ENCODE measurements around the gene IL27RA. TPM values are rescaled to one million over a fixed set of nuclear protein-coding genes. Genes with fewer than 3 reads are reported as not detected.

Gene IL27RA
- total RNA-seq, 1 experiment from 2014 or later = 18.3 TPM

DNA sequence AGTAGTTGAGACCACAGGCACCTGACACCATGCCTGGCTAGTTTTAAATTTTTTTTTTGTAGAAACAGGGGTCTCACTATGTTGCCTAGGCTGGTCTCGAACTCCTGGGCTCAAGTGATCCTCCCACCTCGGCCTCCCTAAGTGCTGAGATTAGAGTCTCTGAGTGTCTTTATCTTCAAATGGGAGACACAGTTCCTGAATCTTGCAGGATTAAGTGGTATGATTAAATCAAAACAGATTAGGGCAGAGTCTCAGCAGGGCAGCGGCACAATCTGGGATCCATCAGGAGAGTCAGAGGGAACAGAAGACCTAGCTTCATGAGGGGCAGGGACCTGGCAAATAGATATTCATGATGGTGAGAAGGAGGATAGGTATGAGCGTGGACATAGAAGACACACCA, 2.7 kb upstream of the IL27RA start (continued):
- TF ChIP-seq, protein P1, sequence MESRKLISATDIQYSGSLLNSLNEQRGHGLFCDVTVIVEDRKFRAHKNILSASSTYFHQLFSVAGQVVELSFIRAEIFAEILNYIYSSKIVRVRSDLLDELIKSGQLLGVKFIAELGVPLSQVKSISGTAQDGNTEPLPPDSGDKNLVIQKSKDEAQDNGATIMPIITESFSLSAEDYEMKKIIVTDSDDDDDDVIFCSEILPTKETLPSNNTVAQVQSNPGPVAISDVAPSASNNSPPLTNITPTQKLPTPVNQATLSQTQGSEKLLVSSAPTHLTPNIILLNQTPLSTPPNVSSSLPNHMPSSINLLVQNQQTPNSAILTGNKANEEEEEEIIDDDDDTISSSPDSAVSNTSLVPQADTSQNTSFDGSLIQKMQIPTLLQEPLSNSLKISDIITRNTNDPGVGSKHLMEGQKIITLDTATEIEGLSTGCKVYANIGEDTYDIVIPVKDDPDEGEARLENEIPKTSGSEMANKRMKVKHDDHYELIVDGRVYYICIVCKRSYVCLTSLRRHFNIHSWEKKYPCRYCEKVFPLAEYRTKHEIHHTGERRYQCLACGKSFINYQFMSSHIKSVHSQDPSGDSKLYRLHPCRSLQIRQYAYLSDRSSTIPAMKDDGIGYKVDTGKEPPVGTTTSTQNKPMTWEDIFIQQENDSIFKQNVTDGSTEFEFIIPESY (IDR thresholded peaks at IDR 0.05; ENCODE audit: extremely low read depth, insufficient replicate concordance, low read length) = no peak
- no peak for TF ChIP-seq CEBPB (IDR thresholded peaks at IDR 0.05; ENCODE audit: low read depth)
- no peak for TF ChIP-seq EZH2 (IDR thresholded peaks at IDR 0.05)
- TF ChIP-seq TCF7L2 (IDR thresholded peaks at IDR 0.05; ENCODE audit: borderline replicate concordance, extremely low read depth, insufficient read depth, insufficient read length) = no peak
- TF ChIP-seq, protein P2, sequence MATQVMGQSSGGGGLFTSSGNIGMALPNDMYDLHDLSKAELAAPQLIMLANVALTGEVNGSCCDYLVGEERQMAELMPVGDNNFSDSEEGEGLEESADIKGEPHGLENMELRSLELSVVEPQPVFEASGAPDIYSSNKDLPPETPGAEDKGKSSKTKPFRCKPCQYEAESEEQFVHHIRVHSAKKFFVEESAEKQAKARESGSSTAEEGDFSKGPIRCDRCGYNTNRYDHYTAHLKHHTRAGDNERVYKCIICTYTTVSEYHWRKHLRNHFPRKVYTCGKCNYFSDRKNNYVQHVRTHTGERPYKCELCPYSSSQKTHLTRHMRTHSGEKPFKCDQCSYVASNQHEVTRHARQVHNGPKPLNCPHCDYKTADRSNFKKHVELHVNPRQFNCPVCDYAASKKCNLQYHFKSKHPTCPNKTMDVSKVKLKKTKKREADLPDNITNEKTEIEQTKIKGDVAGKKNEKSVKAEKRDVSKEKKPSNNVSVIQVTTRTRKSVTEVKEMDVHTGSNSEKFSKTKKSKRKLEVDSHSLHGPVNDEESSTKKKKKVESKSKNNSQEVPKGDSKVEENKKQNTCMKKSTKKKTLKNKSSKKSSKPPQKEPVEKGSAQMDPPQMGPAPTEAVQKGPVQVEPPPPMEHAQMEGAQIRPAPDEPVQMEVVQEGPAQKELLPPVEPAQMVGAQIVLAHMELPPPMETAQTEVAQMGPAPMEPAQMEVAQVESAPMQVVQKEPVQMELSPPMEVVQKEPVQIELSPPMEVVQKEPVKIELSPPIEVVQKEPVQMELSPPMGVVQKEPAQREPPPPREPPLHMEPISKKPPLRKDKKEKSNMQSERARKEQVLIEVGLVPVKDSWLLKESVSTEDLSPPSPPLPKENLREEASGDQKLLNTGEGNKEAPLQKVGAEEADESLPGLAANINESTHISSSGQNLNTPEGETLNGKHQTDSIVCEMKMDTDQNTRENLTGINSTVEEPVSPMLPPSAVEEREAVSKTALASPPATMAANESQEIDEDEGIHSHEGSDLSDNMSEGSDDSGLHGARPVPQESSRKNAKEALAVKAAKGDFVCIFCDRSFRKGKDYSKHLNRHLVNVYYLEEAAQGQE (IDR thresholded peaks at IDR 0.05; ENCODE audit: low read depth) = no peak
- TF ChIP-seq POLR2A (IDR thresholded peaks at IDR 0.05; ENCODE audit: borderline replicate concordance, extremely low read depth, insufficient read depth, insufficient read length) = no peak
- TF ChIP-seq EZH2phosphoT487 (IDR thresholded peaks at IDR 0.05; ENCODE audit: borderline replicate concordance) = no peak
- no peak for TF ChIP-seq EGR1 (IDR thresholded peaks at IDR 0.05; ENCODE audit: low read depth)

All from HCT116 (cell line).